Activated naive CD8-positive, alpha-beta T cell treated with anti-CD3 and anti-CD28 coated beads, Interleukin-2, amount 10 ng/mL, durations not matched to agents 7 days and 5 days (primary cell): ENCODE results near the gene SYCP3. TPM values are rescaled to one million over a fixed set of nuclear protein-coding genes. Genes with fewer than 3 reads are reported as not detected.
"Not testable (repeated sequence)": the region's sequence is repeated elsewhere in the genome, so short reads cannot be mapped to it uniquely, and the experiment has no call there.

Source experiments
- ATAC-seq: fragments of 150-1000 bp; cut with Tn5 transposase; one replicate; pipeline ENCODE4 v1.10.0; 2021; ENCODE audit warnings: low read depth, moderate library complexity
- POLR2A ChIA-PET: fragments of 350-600 bp; sonication (Branson Sonifier 250); formaldehyde crosslinking; loops from one replicate; lab custom pipeline; 2021; ENCODE audit warnings: antibody characterized with exemption; lab: Charles Lee
- DNase-seq: peaks from one replicate; pipeline ENCODE4 v3.0.0; 2021
- H3K27ac Mint-ChIP-seq: one replicate; pipeline ENCODE4 v1.8.0; 2022; ENCODE audit warnings: mild to moderate bottlenecking, mixed read lengths
- H3K27me3 Mint-ChIP-seq: one replicate; pipeline ENCODE4 v1.8.0; 2022; ENCODE audit warnings: mild to moderate bottlenecking, moderate library complexity, mixed read lengths
- H3K36me3 Mint-ChIP-seq: one replicate; pipeline ENCODE4 v1.8.0; 2021; ENCODE audit warnings: mild to moderate bottlenecking, mixed read lengths
- H3K4me1 Mint-ChIP-seq: one replicate; pipeline ENCODE4 v1.8.0; 2021; ENCODE audit warnings: mixed read lengths
- H3K4me3 Mint-ChIP-seq: one replicate; pipeline ENCODE4 v1.8.0; 2022; ENCODE audit warnings: mild to moderate bottlenecking, moderate library complexity, mixed read lengths
- H3K9me3 Mint-ChIP-seq: one replicate; pipeline ENCODE4 v1.8.0; 2021; ENCODE audit warnings: mixed read lengths
- total RNA-seq, 2 experiments: library from RNA; stranded (reverse); gene quantifications; one replicate each; pipeline ENCODE4 v1.2.3, GENCODE V29; 2021

The SYCP3 gene
- total RNA-seq, 2 experiments from 2014 or later, result 0.94 to 1.1 TPM

- ATAC-seq (peak; percentile 84), DNase-seq (peak; percentile 80)
- H3K9me3 Mint-ChIP-seq, result no peaks in the 10 kb centered on the region
- peaks cover 2% of the 10 kb centered on the region for H3K27me3 Mint-ChIP-seq
- H3K4me1 Mint-ChIP-seq, result peaks cover 20% of the 10 kb centered on the region
- no peaks in the 10 kb centered on the region for H3K36me3 Mint-ChIP-seq
- peak within 1 kb of the TSS; percentile 89 for H3K4me3 Mint-ChIP-seq
- POLR2A ChIA-PET, result no interaction called here
- H3K27ac Mint-ChIP-seq, result peak within 1 kb of the TSS; percentile 82
These were observed 41.9 kb downstream of the SYCP3 start, which contains the start of gene CHPT1 for GRCh38 chr12:101697197-101697929. CHPT1 (plus strand) TSS chr12:101697640; CDS start chr12:101697862, 222 bp downstream.

GRCh38 chr12:101696251-101697196 lies 42.7 kb downstream of the SYCP3 start:
- H3K4me3 Mint-ChIP-seq, result peak overlapping the region; percentile 89
- DNase-seq, result peak; percentile 38

GRCh38 chr12:101695706-101696105 lies 43.6 kb downstream of the SYCP3 start:
- peaks cover 21% of the 10 kb centered on the region for H3K4me1 Mint-ChIP-seq
- no peaks in the 10 kb centered on the region for H3K36me3 Mint-ChIP-seq
- H3K27me3 Mint-ChIP-seq, result peaks cover 2% of the 10 kb centered on the region
- H3K27ac Mint-ChIP-seq, result no peak overlapping the region
- POLR2A ChIA-PET, result no interaction called here
- DNase-seq (no peak), ATAC-seq (no peak)
- no peaks in the 10 kb centered on the region for H3K9me3 Mint-ChIP-seq
- H3K4me3 Mint-ChIP-seq, result no peak overlapping the region

More at GRCh38 chr12:101696251-101697196, 42.7 kb downstream of the SYCP3 start:
- Mint-ChIP-seq H3K9me3 (no peaks in the 10 kb centered on the region), H3K36me3 (no peaks in the 10 kb centered on the region), H3K27ac (peak overlapping the region; percentile 82), H3K4me1 (peaks cover 21% of the 10 kb centered on the region), H3K27me3 (peaks cover 2% of the 10 kb centered on the region)
- ATAC-seq, result no peak
- POLR2A ChIA-PET, result no interaction called here

- Mint-ChIP-seq H3K27ac (no peak overlapping the region), H3K4me1 (peaks cover 17% of the 10 kb centered on the region), H3K9me3 (no peaks in the 10 kb centered on the region), H3K36me3 (no peaks in the 10 kb centered on the region), H3K27me3 (peaks cover 2% of the 10 kb centered on the region), H3K4me3 (no peak overlapping the region)
- ATAC-seq (no peak), DNase-seq (no peak)
- POLR2A ChIA-PET, result no interaction called here
These were observed 44.3 kb downstream of the SYCP3 start for GRCh38 chr12:101694986-101695385.

- no peaks in the 10 kb centered on the region for H3K9me3 Mint-ChIP-seq
These were observed 44.9 kb downstream of the SYCP3 start for GRCh38 chr12:101694297-101694848.

GRCh38 chr12:101691503-101692096 lies 47.7 kb downstream of the SYCP3 start:
- DNase-seq (no peak), ATAC-seq (no peak)
- Mint-ChIP-seq H3K9me3 (no peaks in the 10 kb centered on the region), H3K27ac (no peak overlapping the region), H3K4me3 (no peak overlapping the region), H3K36me3 (no peaks in the 10 kb centered on the region), H3K27me3 (peaks cover 4% of the 10 kb centered on the region), H3K4me1 (peaks cover 8% of the 10 kb centered on the region)
- POLR2A ChIA-PET, result no interaction called here

More at GRCh38 chr12:101694297-101694848, 44.9 kb downstream of the SYCP3 start:
- Mint-ChIP-seq H3K4me3 (no peak overlapping the region), H3K27ac (no peak overlapping the region), H3K4me1 (peaks cover 14% of the 10 kb centered on the region), H3K36me3 (no peaks in the 10 kb centered on the region), H3K27me3 (peaks cover 3% of the 10 kb centered on the region)
- POLR2A ChIA-PET, result no interaction called here
- DNase-seq (no peak), ATAC-seq (no peak)

- DNase-seq, result no peak
- no peaks in the 10 kb centered on the region for H3K36me3 Mint-ChIP-seq
- POLR2A ChIA-PET, result no interaction called here
- no peaks in the 10 kb centered on the region for H3K9me3 Mint-ChIP-seq
- no peak overlapping the region for H3K4me3 Mint-ChIP-seq
- no peak overlapping the region for H3K27ac Mint-ChIP-seq
- H3K4me1 Mint-ChIP-seq, result peaks cover 2% of the 10 kb centered on the region
- peaks cover 5% of the 10 kb centered on the region for H3K27me3 Mint-ChIP-seq
- ATAC-seq, result no peak
These were observed 48.6 kb downstream of the SYCP3 start for GRCh38 chr12:101690544-101691098.

- H3K36me3 Mint-ChIP-seq, result no peaks in the 10 kb centered on the region
- no peaks in the 10 kb centered on the region for H3K4me1 Mint-ChIP-seq
- no peak overlapping the region for H3K27ac Mint-ChIP-seq
- no peak overlapping the region for H3K4me3 Mint-ChIP-seq
- H3K9me3 Mint-ChIP-seq, result no peaks in the 10 kb centered on the region
- DNase-seq, result no peak
- peaks cover 18% of the 10 kb centered on the region for H3K27me3 Mint-ChIP-seq
- POLR2A ChIA-PET, result no interaction called here
- ATAC-seq, result no peak
These were observed 53.1 kb downstream of the SYCP3 start for GRCh38 chr12:101686176-101686575.

GRCh38 chr12:101685092-101685491 lies 54.2 kb downstream of the SYCP3 start:
- no peak for ATAC-seq
- POLR2A ChIA-PET, result no interaction called here
- H3K4me1 Mint-ChIP-seq, result no peaks in the 10 kb centered on the region
- H3K27ac Mint-ChIP-seq, result no peak overlapping the region
- H3K36me3 Mint-ChIP-seq, result no peaks in the 10 kb centered on the region
- no peaks in the 10 kb centered on the region for H3K9me3 Mint-ChIP-seq
- no peak for DNase-seq
- no peak overlapping the region for H3K4me3 Mint-ChIP-seq
- peaks cover 18% of the 10 kb centered on the region for H3K27me3 Mint-ChIP-seq

GRCh38 chr12:101681627-101682026 lies 57.6 kb downstream of the SYCP3 start:
- H3K4me3 Mint-ChIP-seq, DNase-seq, POLR2A ChIA-PET, H3K9me3 Mint-ChIP-seq, H3K4me1 Mint-ChIP-seq, H3K36me3 Mint-ChIP-seq, ATAC-seq, H3K27ac Mint-ChIP-seq: not testable (repeated sequence)
- peaks cover 29% of the 10 kb centered on the region for H3K27me3 Mint-ChIP-seq

- H3K27me3 Mint-ChIP-seq, result peaks cover 31% of the 10 kb centered on the region
- H3K36me3 Mint-ChIP-seq, result no peaks in the 10 kb centered on the region
- H3K27ac Mint-ChIP-seq, result no peak overlapping the region
- DNase-seq (no peak), ATAC-seq (no peak)
- H3K4me1 Mint-ChIP-seq, result peaks cover 1% of the 10 kb centered on the region
- H3K4me3 Mint-ChIP-seq, result no peak overlapping the region
- no peaks in the 10 kb centered on the region for H3K9me3 Mint-ChIP-seq
- POLR2A ChIA-PET, result no interaction called here
These were observed 58.6 kb downstream of the SYCP3 start for GRCh38 chr12:101680647-101681046.

GRCh38 chr12:101680240-101680639 lies 59.0 kb downstream of the SYCP3 start:
- ATAC-seq (no peak), DNase-seq (no peak)
- peaks cover 2% of the 10 kb centered on the region for H3K4me1 Mint-ChIP-seq
- H3K27me3 Mint-ChIP-seq, result peaks cover 27% of the 10 kb centered on the region
- H3K4me3 Mint-ChIP-seq, result no peak overlapping the region
- no peak overlapping the region for H3K27ac Mint-ChIP-seq
- POLR2A ChIA-PET, result no interaction called here
- no peaks in the 10 kb centered on the region for H3K9me3 Mint-ChIP-seq
- H3K36me3 Mint-ChIP-seq, result no peaks in the 10 kb centered on the region
